ENCODE data around the gene DNAJB12.

Gene DNAJB12

GRCh38 chr10:72311667-72312066 lies 43.1 kb downstream of the DNAJB12 start:
- no peak overlapping the region for H2BK12ac ChIP-seq (ENCODE audit: low read length)
- H3K27ac ChIP-seq (replicated peaks; ENCODE audit: low read length): no peak overlapping the region
- no peak overlapping the region for H3K23ac ChIP-seq (ENCODE audit: low read depth, low read length, poor library complexity)
- no peak overlapping the region for H4K8ac ChIP-seq (ENCODE audit: low read depth, low read length)
- no peak overlapping the region for H2BK120ac ChIP-seq (ENCODE audit: low read depth, low read length)
- H2BK15ac ChIP-seq (ENCODE audit: low read length): no peak overlapping the region
- no peak overlapping the region for H3K4me3 ChIP-seq (ENCODE audit: low read length in 2 of 2)
- H3K27me3 ChIP-seq (ENCODE audit: control insufficient read depth in 3 of 3, insufficient read depth in 3 of 3, low read depth in 1 of 3, low read length in 3 of 3): no peaks in the 10 kb centered on the region
- WGBS, 2 donors (ENCODE audit: extremely low coverage in 2 of 2, insufficient read length in 2 of 2, insufficient replicate concordance in 1 of 2): no CpG with 5 or more reads among the region's 7 CpGs
- H3K9ac ChIP-seq (ENCODE audit: low read depth, low read length, poor library complexity): no peak overlapping the region
- H3K4me2 ChIP-seq (ENCODE audit: insufficient read depth, low read length, poor library complexity, severe bottlenecking): no peak overlapping the region
- H3K4ac ChIP-seq (ENCODE audit: low read length): no peak overlapping the region
- H2AK5ac ChIP-seq (ENCODE audit: low read depth, low read length): no peak overlapping the region
- H2AFZ ChIP-seq (ENCODE audit: low read length): no peak overlapping the region
- no peaks in the 10 kb centered on the region for H3K36me3 ChIP-seq (replicated peaks in 1 of 2; ENCODE audit: control insufficient read depth in 2 of 2, insufficient read depth in 2 of 2, low read length in 2 of 2)
- no peak overlapping the region for H3K14ac ChIP-seq (ENCODE audit: low read length)
- no peaks in the 10 kb centered on the region for H3K9me3 ChIP-seq (replicated peaks in 1 of 2; ENCODE audit: control insufficient read depth in 2 of 2, insufficient read depth in 1 of 2, low read depth in 1 of 2, low read length in 2 of 2)
- H3K4me1 ChIP-seq (ENCODE audit: control insufficient read depth in 2 of 2, insufficient read depth in 1 of 2, low read depth in 1 of 2, low read length in 2 of 2): peaks cover 6 to 9% of the 10 kb centered on the region in 2 donors
- H3K18ac ChIP-seq (ENCODE audit: low read length): no peak overlapping the region
- no peak overlapping the region for H4K91ac ChIP-seq (ENCODE audit: low read depth, low read length, poor library complexity)
- no peaks in the 10 kb centered on the region for H3K79me1 ChIP-seq (ENCODE audit: low read depth, low read length)
- DNase-seq (ENCODE audit: low spot score): no peak
- no peak overlapping the region for H2BK5ac ChIP-seq (ENCODE audit: low read length)

GRCh38 chr10:72310636-72311035 lies 44.1 kb downstream of the DNAJB12 start:
- Histone ChIP-seq H3K9me3 (replicated peaks in 1 of 2; ENCODE audit: control insufficient read depth in 2 of 2, insufficient read depth in 1 of 2, low read depth in 1 of 2, low read length in 2 of 2) (no peaks in the 10 kb centered on the region), H3K4ac (ENCODE audit: low read length) (no peak overlapping the region), H3K18ac (ENCODE audit: low read length) (peak overlapping the region; percentile 91), H4K8ac (ENCODE audit: low read depth, low read length) (no peak overlapping the region), H3K36me3 (replicated peaks in 1 of 2; ENCODE audit: control insufficient read depth in 2 of 2, insufficient read depth in 2 of 2, low read length in 2 of 2) (no peaks in the 10 kb centered on the region), H3K4me1 (ENCODE audit: control insufficient read depth in 2 of 2, insufficient read depth in 1 of 2, low read depth in 1 of 2, low read length in 2 of 2) (peaks cover 6 to 9% of the 10 kb centered on the region in 2 donors), H4K91ac (ENCODE audit: low read depth, low read length, poor library complexity) (no peak overlapping the region), H2BK15ac (ENCODE audit: low read length) (peak overlapping the region; percentile 53), H3K27ac (replicated peaks; ENCODE audit: low read length) (no peak overlapping the region), H2BK5ac (ENCODE audit: low read length) (no peak overlapping the region), H3K4me3 (ENCODE audit: low read length in 2 of 2) (no peak overlapping the region), H2BK12ac (ENCODE audit: low read length) (no peak overlapping the region), H3K27me3 (ENCODE audit: control insufficient read depth in 3 of 3, insufficient read depth in 3 of 3, low read depth in 1 of 3, low read length in 3 of 3) (no peaks in the 10 kb centered on the region), H2AFZ (ENCODE audit: low read length) (peak overlapping the region; percentile 70), H3K14ac (ENCODE audit: low read length) (no peak overlapping the region), H2AK5ac (ENCODE audit: low read depth, low read length) (no peak overlapping the region), H3K23ac (ENCODE audit: low read depth, low read length, poor library complexity) (no peak overlapping the region), H3K9ac (ENCODE audit: low read depth, low read length, poor library complexity) (no peak overlapping the region), H2BK120ac (ENCODE audit: low read depth, low read length) (peak overlapping the region; percentile 68), H3K4me2 (ENCODE audit: insufficient read depth, low read length, poor library complexity, severe bottlenecking) (no peak overlapping the region), H3K79me1 (ENCODE audit: low read depth, low read length) (no peaks in the 10 kb centered on the region)
- no CpG with 5 or more reads among the region's 4 CpGs for WGBS, 2 donors (ENCODE audit: extremely low coverage in 2 of 2, insufficient read length in 2 of 2, insufficient replicate concordance in 1 of 2)
- no peak for DNase-seq (ENCODE audit: low spot score)

GRCh38 chr10:72310241-72310633 lies 44.5 kb downstream of the DNAJB12 start:
- Histone ChIP-seq H3K4me1 (ENCODE audit: control insufficient read depth in 2 of 2, insufficient read depth in 1 of 2, low read depth in 1 of 2, low read length in 2 of 2) (peaks cover 6 to 9% of the 10 kb centered on the region in 2 donors), H3K27ac (replicated peaks; ENCODE audit: low read length) (no peak overlapping the region), H4K8ac (ENCODE audit: low read depth, low read length) (no peak overlapping the region), H3K4me3 (ENCODE audit: low read length in 2 of 2) (no peak overlapping the region), H3K36me3 (replicated peaks in 1 of 2; ENCODE audit: control insufficient read depth in 2 of 2, insufficient read depth in 2 of 2, low read length in 2 of 2) (no peaks in the 10 kb centered on the region), H3K79me1 (ENCODE audit: low read depth, low read length) (no peaks in the 10 kb centered on the region), H3K4ac (ENCODE audit: low read length) (no peak overlapping the region), H3K9me3 (replicated peaks in 1 of 2; ENCODE audit: control insufficient read depth in 2 of 2, insufficient read depth in 1 of 2, low read depth in 1 of 2, low read length in 2 of 2) (no peaks in the 10 kb centered on the region), H3K23ac (ENCODE audit: low read depth, low read length, poor library complexity) (no peak overlapping the region), H4K91ac (ENCODE audit: low read depth, low read length, poor library complexity) (no peak overlapping the region), H3K14ac (ENCODE audit: low read length) (no peak overlapping the region), H2BK12ac (ENCODE audit: low read length) (no peak overlapping the region), H3K9ac (ENCODE audit: low read depth, low read length, poor library complexity) (no peak overlapping the region), H3K4me2 (ENCODE audit: insufficient read depth, low read length, poor library complexity, severe bottlenecking) (no peak overlapping the region), H2BK15ac (ENCODE audit: low read length) (peak overlapping the region; percentile 53), H3K18ac (ENCODE audit: low read length) (peak overlapping the region; percentile 91), H2BK5ac (ENCODE audit: low read length) (no peak overlapping the region), H3K27me3 (ENCODE audit: control insufficient read depth in 3 of 3, insufficient read depth in 3 of 3, low read depth in 1 of 3, low read length in 3 of 3) (no peaks in the 10 kb centered on the region), H2AK5ac (ENCODE audit: low read depth, low read length) (no peak overlapping the region), H2AFZ (ENCODE audit: low read length) (peak overlapping the region; percentile 70), H2BK120ac (ENCODE audit: low read depth, low read length) (no peak overlapping the region)
- no CpG with 5 or more reads among the region's 11 CpGs for WGBS, 2 donors (ENCODE audit: extremely low coverage in 2 of 2, insufficient read length in 2 of 2, insufficient replicate concordance in 1 of 2)
- no peak for DNase-seq (ENCODE audit: low spot score)

GRCh38 chr10:72309290-72310240 lies 45.2 kb downstream of the DNAJB12 start:
- no peak overlapping the region for H2BK120ac ChIP-seq (ENCODE audit: low read depth, low read length)
- no peak overlapping the region for H4K8ac ChIP-seq (ENCODE audit: low read depth, low read length)
- no peak overlapping the region for H3K14ac ChIP-seq (ENCODE audit: low read length)
- peak overlapping the region; percentile 61 for H3K18ac ChIP-seq (ENCODE audit: low read length)
- peak overlapping the region; percentile 32 for H2BK15ac ChIP-seq (ENCODE audit: low read length)
- H3K27me3 ChIP-seq (ENCODE audit: control insufficient read depth in 3 of 3, insufficient read depth in 3 of 3, low read depth in 1 of 3, low read length in 3 of 3): no peaks in the 10 kb centered on the region
- peaks cover 3 to 6% of the 10 kb centered on the region in 2 donors for H3K4me1 ChIP-seq (ENCODE audit: control insufficient read depth in 2 of 2, insufficient read depth in 1 of 2, low read depth in 1 of 2, low read length in 2 of 2)
- no peaks in the 10 kb centered on the region for H3K9me3 ChIP-seq (replicated peaks in 1 of 2; ENCODE audit: control insufficient read depth in 2 of 2, insufficient read depth in 1 of 2, low read depth in 1 of 2, low read length in 2 of 2)
- peak overlapping the region; percentile 46 for H3K4ac ChIP-seq (ENCODE audit: low read length)
- no peak overlapping the region for H2BK12ac ChIP-seq (ENCODE audit: low read length)
- no peak overlapping the region for H3K4me3 ChIP-seq (ENCODE audit: low read length in 2 of 2)
- H2AFZ ChIP-seq (ENCODE audit: low read length): peak overlapping the region; percentile 22
- no CpG with 5 or more reads among the region's 21 CpGs for WGBS, 2 donors (ENCODE audit: extremely low coverage in 2 of 2, insufficient read length in 2 of 2, insufficient replicate concordance in 1 of 2)
- H3K79me1 ChIP-seq (ENCODE audit: low read depth, low read length): no peaks in the 10 kb centered on the region
- H3K23ac ChIP-seq (ENCODE audit: low read depth, low read length, poor library complexity): no peak overlapping the region
- no peaks in the 10 kb centered on the region for H3K36me3 ChIP-seq (replicated peaks in 1 of 2; ENCODE audit: control insufficient read depth in 2 of 2, insufficient read depth in 2 of 2, low read length in 2 of 2)
- no peak overlapping the region for H2BK5ac ChIP-seq (ENCODE audit: low read length)
- no peak overlapping the region for H3K4me2 ChIP-seq (ENCODE audit: insufficient read depth, low read length, poor library complexity, severe bottlenecking)
- H3K27ac ChIP-seq (replicated peaks; ENCODE audit: low read length): no peak overlapping the region
- no peak overlapping the region for H4K91ac ChIP-seq (ENCODE audit: low read depth, low read length, poor library complexity)
- no peak overlapping the region for H3K9ac ChIP-seq (ENCODE audit: low read depth, low read length, poor library complexity)
- H2AK5ac ChIP-seq (ENCODE audit: low read depth, low read length): no peak overlapping the region
- DNase-seq (ENCODE audit: low spot score): no peak
